Measurements from ENCODE around the gene RPS19.

Gene RPS19

DNA sequence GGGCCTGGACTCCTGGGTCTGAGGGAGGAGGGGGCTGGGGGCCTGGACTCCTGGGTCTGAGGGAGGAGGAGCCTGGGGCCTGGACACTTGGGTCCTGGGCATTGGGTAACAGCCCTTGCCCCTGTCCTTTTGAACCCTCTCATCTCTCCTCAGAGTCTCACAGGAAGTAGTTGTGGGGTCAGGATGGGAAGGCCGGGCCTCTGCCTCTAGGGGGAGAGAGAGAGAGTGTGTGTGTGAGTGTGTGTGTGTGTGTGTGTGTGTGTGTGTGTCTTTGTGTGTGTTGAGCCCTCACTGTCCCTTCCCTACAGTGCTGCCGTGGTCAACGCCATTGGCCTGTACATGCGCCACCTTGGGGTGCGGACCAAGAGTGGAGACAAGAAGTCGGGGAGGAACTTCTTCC lies 33.8 kb downstream of the RPS19 start:
- no peak overlapping the region for H3K4me3 ChIP-seq (ENCODE audit: low read length)
- no peak for TF ChIP-seq ZNF274 (IDR thresholded peaks at IDR 0.05; ENCODE audit: low read depth, low read length)

DNA sequence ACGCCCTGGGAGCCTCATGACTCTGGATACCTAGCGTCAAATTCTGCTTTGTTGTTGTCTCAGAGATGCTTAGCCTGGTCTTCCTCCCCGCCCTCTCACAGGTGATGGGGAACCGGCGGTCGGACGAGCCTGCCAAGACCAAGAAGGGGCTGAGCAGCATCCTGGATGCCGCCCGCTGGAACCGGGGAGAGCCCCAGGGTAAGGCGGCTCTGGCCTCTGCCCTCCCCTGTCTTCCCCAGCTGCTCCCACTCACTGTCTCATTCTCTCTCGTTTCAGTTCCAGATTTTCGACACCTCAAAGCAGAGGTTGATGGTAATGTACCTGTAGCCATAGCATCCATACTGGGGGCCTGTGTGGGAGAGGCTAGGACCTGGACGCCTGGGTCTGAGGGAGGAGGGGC lies 34.3 kb downstream of the RPS19 start:
- H3K4me3 ChIP-seq (ENCODE audit: low read length): no peak overlapping the region
- no peak for TF ChIP-seq ZNF274 (IDR thresholded peaks at IDR 0.05; ENCODE audit: low read depth, low read length)

DNA sequence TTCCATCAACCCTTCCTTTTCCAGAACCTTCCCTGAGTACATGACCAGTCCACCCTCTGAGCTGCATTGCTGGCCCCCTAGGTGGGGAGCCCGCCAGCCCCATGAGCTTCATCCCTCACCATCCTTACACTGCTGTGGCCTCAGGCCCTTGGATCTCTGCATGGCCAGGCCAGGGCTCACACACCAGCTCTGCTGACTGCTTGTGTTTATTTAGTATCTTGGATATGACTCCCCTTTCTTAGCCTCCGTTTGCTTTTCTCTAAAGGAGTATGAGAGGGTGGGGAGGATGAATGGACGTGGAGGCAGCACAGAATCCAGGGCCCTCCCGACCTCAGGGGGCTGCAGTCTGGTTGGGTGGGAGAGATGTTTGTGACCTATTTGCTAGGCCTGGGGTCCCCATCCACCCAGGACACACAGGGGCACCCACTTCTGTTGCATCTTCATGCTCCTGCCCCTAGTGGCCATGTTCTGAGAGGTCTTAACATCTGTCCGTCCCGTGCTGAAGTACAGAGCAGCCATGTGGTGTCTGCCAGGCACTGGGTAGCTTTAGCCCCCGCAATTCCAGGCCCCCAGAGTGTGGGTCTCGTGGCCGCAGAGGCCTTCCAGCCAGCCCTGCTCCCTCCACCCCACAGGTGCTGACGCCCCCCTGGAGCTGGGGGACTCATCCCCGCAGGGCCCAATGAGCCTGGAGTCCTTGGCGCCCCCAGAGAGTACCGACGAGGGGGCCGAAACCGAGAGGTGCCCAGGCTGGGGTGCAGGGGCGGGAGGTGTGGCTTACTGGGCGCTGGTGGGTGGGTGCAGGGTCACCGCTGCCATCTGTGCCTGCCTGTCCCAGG lies 35.9 kb downstream of the RPS19 start:
- TF ChIP-seq ZNF274 (IDR thresholded peaks at IDR 0.05; ENCODE audit: low read depth, low read length): no peak
- no peak overlapping the region for H3K4me3 ChIP-seq (ENCODE audit: low read length)

DNA sequence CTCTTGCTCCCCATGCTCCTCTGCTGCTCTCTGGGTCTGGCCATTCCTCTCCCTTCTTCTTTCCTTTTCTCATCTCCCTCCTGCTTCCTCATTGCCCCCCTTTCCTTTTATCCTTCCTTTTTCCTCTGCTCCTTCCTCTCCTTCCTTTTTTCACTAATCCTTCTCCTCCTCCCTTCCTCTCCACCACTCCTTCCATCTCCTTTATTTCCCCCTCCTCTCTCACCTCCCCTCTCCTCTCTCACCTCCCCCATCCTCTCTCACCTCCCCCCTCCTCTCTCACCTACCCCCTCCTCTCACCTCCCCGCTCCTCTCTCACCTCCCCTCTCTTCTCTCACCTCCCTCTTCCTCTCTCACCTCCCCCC lies 36.5 kb downstream of the RPS19 start:
- H3K4me3 ChIP-seq (ENCODE audit: low read length): no peak overlapping the region
- TF ChIP-seq ZNF274 (IDR thresholded peaks at IDR 0.05; ENCODE audit: low read depth, low read length): no peak

DNA sequence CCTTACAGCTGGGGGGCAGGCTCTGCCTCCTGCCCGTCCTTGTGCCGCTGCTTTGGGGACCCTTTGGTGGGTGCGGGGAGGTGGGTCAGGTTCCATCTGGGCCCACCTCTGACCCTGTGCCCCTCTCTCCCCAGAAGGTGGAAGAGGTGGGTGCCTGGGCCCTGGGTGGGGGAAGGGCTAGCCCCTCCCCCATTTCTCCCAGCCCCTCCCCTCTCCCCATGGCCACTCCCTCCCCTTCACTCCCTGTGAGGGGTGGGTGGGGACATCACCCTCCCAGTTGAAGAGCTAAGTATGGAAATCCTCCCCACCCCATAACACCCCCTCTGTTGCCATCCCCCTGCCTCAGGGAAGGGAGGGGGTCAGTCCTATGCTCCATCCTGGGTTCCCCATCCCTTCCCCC lies 37.1 kb downstream of the RPS19 start:
- H3K4me3 ChIP-seq (ENCODE audit: low read length): no peak overlapping the region
- TF ChIP-seq ZNF274 (IDR thresholded peaks at IDR 0.05; ENCODE audit: low read depth, low read length): no peak

DNA sequence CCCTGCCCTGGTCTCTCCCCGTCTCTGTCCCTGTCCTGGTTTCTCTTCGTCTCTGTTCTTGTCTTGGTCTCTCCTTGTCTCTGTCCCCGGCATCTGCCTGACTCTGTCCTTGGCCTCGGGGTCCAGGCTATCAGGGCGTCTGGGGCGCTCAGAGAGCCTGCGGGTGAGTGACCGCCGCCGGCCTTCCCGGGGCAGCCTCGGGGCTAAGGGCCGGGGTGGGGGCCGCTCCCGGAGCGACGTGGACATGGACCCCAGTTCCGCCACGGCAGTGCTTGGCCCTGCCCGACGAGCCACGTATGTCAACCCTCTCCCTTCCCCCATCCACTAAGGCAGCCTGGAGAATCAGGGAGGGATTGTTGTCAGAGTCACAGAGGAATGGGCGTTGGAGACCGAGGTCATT lies 37.8 kb downstream of the RPS19 start:
- no peak for TF ChIP-seq ZNF274 (IDR thresholded peaks at IDR 0.05; ENCODE audit: low read depth, low read length)
- no peak overlapping the region for H3K4me3 ChIP-seq (ENCODE audit: low read length)

DNA sequence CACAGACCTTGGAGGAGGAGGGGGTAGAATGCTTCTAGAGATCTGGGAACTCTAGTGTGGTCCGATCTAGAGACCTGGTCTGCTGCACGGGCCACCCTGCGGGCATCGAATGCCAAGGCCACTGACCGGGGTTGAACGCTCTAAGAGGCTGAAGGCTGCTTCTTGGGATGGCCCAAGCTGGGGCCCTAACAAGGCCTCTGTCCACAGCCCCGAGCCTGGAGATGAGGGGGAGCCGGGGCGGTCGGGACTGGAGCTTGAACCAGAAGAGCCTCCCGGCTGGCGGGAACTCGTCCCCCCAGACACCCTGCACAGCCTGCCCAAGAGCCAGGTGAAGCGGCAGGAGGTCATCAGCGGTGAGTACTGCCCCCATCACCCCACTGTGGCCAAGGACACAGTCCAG lies 38.2 kb downstream of the RPS19 start:
- TF ChIP-seq ZNF274 (IDR thresholded peaks at IDR 0.05; ENCODE audit: low read depth, low read length): no peak
- H3K4me3 ChIP-seq (ENCODE audit: low read length): no peak overlapping the region

DNA sequence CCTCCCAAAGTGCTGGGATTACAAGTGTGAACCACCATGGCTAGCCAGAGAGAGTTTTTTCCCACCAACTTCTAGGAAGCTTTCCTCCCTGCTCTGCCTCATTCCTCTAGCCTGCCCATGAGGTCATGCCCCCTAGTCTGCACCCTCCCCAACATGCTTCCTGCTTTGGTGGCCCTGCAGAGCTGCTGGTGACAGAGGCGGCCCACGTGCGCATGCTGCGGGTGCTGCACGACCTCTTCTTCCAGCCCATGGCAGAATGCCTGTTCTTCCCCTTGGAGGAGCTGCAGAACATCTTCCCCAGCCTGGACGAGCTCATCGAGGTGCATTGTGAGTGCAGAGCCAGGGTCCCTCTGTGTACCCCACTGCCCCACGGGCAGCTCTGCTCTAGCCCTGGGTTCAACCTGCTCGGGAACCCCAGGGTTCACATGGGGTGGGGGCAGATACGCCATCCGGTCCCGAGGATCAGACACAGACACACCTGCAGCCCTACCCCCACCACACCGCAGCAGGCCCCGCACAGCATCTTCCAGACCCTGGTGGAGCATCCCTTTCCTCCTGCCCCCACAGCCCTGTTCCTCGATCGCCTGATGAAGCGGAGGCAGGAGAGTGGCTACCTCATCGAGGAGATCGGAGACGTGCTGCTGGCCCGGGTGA lies 41.8 kb downstream of the RPS19 start:
- TF ChIP-seq ZNF274 (IDR thresholded peaks at IDR 0.05; ENCODE audit: low read depth, low read length): no peak

DNA sequence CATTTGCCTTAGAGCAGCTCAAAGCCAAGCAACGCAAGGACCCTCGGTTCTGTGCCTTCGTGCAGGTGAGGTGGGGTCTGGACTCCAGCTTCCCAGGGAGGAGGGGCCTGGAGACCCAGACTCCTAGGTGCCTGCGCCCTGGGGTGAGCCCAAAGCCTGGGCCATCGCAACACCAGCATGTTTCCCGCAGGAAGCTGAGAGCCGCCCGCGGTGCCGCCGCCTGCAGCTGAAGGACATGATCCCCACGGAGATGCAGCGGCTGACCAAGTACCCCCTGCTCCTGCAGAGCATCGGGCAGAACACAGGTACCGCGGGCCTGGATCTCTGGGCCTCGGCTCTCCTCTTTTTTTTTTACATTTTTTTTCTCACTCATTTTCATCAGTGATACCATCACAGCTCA lies 42.5 kb downstream of the RPS19 start:
- H3K4me3 ChIP-seq (ENCODE audit: low read length): no peak overlapping the region
- no peak for TF ChIP-seq ZNF274 (IDR thresholded peaks at IDR 0.05; ENCODE audit: low read depth, low read length)

More for the DNA sequence above, 41.8 kb downstream of the RPS19 start:
- no peak overlapping the region for H3K4me3 ChIP-seq (ENCODE audit: low read length)

DNA sequence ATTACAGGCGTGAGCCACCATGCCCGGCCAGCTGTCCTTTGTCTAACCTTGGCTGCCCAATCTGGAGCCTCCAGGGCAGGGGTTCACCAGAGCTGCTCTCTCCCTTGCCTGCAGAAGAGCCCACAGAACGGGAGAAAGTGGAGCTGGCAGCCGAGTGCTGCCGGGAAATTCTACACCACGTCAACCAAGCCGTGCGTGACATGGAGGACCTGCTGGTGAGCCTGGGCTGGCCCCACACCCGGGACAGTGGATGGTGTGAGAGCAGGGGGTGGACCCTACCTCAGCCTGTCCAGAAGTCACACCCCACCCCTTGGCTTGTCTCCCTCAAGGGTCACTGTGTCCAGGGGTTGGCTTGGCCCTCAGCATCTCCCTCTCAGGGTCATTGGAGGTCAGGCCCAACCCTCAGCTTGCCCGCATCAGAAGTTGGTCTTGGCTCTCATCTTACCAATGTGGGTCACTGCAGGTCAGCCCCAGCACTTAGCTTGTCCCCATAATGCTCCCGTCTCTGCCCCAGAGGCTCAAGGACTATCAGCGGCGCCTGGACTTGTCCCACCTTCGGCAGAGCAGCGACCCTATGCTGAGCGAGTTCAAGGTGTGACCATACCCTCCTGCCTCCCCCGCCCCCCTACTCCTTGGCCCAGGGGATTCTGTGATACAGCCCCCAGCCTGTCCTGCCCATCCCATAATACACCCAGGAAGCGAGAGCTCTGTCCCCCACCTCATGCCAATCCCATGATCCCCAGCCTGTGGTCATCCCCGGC lies 43.3 kb downstream of the RPS19 start:
- no peak for TF ChIP-seq ZNF274 (IDR thresholded peaks at IDR 0.05; ENCODE audit: low read depth, low read length)
- H3K4me3 ChIP-seq (ENCODE audit: low read length): no peak overlapping the region

DNA sequence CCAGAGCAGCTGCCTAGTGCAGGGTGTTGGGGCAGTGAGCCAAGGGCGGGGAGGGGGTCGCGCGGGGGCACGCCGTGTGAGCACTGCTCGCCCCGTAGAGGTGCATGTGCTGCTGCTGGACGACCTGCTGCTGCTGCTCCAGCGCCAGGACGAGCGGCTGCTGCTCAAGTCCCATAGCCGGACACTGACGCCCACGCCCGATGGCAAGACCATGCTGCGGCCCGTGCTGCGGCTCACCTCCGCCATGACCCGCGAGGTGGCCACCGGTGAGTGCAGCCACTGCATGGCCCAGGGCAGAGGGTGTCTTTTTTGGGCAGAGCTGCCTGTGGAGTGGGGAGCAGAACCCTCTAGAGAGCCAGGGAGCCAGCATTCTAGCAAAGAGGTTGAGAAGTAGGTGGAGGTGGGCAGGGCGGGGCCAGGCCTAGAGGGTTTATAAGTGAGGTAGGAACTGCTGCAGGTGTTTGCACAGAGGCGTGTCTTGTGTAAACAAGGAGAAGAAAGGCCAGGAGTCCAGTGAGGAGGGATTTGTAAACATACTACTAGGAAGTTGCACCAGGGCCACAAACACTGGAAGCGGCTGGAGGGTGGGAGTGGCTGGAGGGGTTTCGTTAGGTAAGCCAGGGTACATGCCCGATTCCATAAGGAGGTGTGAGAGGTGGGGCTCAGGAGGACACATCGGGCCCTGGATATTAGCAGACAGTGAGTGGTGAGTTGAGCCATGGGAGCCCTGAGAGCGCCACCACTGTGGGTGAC lies 44.2 kb downstream of the RPS19 start:
- TF ChIP-seq ZNF274 (IDR thresholded peaks at IDR 0.05; ENCODE audit: low read depth, low read length): no peak
- H3K4me3 ChIP-seq (ENCODE audit: low read length): no peak overlapping the region

DNA sequence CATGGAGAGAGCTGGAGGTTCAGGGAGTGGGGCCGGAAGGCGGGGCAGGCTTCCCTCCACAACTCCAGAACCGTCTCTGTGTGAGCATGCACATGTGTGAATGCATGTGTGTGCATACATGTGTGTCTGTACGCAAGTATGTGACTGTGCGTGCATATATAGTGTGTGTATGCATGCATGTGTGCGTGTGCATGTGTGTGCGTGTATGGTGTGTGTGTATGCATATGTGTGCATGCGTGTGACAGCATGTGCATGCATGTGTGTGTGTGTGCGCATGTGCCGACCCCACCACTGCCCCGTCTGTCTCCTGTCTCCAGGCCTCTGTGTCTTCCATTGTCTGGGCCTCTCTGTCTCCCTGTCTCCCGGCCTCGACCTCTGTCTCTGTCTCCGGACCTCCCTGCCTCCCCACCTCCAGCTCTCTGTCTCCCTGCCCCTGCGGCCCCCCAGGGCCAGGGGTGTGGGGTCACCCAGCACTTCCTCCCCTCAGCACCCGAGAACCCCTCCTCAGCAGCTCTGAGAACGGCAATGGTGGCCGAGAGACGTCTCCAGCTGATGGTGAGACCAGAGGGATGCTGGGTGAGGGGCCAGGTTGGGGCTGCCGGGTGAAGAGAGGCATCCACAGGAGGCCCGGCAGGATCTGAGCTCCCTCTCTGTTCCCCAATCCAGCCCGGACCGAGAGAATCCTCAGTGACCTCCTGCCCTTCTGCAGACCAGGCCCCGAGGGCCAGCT lies 45.4 kb downstream of the RPS19 start:
- TF ChIP-seq ZNF274 (IDR thresholded peaks at IDR 0.05; ENCODE audit: low read depth, low read length): no peak
- no peak overlapping the region for H3K4me3 ChIP-seq (ENCODE audit: low read length)

DNA sequence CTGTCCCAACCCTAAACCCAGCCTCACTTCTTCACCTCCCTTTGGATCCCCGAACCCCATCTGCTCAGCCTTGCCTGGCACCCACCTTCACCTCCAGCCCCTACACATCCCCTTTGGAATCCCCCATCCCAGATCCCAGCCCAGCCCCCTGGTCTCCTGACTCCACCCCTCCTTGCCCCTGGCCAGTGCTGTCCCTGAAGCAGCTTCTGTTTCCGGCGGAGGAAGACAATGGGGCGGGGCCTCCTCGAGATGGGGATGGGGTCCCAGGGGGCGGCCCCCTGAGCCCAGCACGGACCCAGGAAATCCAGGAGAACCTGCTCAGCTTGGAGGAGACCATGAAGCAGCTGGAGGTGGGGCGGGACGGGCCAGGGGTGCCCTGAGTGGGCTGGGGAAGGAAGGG lies 46.2 kb downstream of the RPS19 start:
- no peak for TF ChIP-seq ZNF274 (IDR thresholded peaks at IDR 0.05; ENCODE audit: low read depth, low read length)
- no peak overlapping the region for H3K4me3 ChIP-seq (ENCODE audit: low read length)

All from GM08714 (cell line).